Activated CD8-positive, alpha-beta memory T cell treated with anti-CD3 and anti-CD28 coated beads for 48 hours (primary cell): ENCODE data around the gene ARV1.
"Not testable (repeated sequence)": the region's sequence is repeated elsewhere in the genome, so short reads cannot be mapped to it uniquely, and the experiment has no call there.

Experiments
- DNase-seq, 3 experiments: peaks; one replicate each; pipeline ENCODE4 v3.0.0-alpha.2; 2020; ENCODE audit warnings: low read depth in 2 of 3, low spot score in 2 of 3

ARV1 gene

DNA sequence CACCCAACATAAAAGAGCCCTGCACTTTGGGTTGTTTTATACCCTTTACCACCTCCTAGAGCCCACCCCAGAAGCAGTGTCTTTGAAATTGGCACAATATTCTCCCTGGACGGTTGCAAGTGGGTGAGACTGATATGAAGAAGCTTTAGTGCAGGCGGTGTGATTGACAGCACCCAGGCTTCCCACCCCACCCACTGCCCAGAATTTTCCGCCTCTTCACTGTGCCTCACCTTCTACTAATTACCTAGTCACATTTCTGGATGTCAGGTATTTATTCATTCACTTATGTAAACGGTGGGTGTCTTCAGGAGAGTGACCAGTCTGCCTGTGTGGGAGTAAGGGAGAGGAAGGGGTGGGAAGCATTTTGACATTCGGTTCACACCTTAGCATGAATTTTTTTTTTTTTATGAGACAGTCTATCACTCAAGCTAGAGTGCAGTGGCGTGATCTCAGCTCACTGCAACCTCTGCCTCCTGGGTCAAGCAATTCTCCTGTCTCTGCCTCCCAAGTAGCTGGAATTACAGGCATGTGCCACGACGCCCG, 62.9 kb downstream of the ARV1 start:
- DNase-seq, result no peak

DNA sequence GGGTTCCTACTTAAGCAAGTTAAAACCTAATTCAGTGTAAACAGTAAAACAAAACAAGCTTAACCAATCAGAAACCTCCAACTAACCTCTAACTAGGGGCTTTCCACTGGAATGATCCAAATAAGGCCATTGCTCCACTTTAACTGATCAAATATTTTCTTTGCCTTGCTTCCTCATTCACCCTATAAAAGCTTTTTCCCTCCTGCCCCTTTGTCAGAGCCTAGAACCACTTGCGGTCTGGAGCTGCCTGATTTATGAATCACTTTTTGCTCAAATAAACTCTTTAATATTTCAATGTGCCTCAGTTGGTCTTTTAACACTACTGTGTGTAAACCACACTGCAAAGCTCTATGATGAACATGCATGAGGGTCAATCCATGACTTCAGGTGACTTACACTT, 65.7 kb downstream of the ARV1 start:
- no peak for DNase-seq

DNA sequence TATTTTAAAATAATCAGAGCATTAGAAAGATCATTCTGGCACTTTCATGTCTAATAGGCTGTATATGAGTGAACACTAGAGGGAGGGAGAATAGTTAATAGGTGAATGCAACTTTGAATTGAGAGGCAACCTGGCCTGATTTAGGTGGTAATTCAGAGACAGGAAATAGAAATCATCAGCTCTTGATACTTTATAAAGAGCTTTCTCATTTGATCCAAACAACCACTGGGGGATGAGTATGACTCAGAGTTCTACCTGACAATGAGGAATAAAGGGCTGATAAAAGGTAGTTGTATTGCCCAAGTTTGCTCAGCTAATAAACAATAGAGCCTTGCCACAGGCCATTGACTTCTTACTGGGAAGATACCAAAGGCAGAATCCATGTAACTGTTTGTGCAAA, 66.4 kb downstream of the ARV1 start:
- no peak for DNase-seq

DNA sequence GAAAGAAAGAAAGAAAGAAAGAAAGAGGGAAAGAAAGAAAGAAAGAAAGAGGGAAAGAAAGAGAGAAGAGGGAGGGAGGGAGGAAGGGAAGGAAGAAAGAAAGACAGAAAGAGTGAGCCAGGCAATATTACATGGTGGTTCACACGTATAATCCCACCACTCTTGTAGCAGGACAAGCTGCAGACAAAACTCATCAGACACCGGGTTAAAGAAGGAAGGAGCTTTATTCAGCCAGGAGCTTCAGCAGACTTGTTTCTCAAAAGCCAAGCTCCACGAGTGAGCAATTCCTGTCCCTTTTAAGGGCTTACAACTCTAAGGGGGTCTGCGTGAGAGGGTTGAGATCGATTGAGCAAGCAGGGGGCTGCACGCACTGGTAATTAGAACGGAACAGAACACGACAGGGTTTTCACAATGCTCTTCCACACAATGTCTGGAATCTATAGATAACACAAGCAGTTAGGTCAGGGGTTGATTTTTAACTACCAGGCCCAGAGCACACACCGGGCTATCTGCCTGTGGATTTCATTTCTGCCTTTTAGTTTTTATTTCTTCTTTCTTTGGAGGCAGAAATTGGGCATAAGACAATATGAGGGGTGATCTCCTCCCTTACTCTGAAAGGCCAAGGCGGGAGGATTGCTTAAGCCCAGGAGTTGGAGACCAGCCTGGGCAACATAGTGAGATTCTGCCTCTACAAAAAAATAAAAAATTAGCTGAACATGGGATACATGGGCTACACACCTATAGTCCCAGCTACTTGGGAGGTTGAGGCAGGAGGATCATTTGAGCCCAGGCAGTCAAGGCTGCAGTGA, 67.2 kb downstream of the ARV1 start:
- DNase-seq, result not testable (repeated sequence)

DNA sequence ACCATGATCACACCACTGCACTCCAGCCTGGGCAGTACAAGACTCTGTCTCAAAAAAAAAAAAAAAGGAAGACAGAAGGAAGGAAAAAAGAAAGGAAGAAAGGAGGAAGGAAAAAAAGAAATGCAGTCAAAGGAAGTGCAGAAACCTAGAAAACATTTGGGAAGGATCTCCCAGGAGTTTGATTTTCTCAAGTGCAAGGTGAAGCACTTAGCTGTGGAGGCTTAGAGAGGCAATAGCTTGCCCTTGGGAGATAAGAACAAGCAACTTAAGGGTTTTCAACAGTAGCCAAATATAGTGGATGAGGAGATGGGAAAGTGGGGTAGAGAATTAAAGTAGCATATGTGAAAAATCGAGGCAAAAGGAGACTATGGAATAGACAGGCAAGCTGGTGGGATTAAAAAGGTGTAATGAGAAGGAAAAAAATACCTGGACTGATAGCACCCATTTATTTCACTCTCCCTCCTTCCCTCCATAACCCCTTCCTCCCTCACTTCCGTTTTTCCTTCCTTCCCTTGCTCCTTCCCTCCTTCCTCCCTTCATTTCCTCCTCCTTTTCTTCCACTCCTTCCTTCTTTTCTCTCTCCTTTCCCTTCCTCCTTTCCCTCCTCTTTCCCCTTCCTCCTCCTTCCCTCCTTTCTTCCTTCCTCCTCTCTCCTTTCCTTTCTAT, 68.0 kb downstream of the ARV1 start:
- DNase-seq, result no peak

DNA sequence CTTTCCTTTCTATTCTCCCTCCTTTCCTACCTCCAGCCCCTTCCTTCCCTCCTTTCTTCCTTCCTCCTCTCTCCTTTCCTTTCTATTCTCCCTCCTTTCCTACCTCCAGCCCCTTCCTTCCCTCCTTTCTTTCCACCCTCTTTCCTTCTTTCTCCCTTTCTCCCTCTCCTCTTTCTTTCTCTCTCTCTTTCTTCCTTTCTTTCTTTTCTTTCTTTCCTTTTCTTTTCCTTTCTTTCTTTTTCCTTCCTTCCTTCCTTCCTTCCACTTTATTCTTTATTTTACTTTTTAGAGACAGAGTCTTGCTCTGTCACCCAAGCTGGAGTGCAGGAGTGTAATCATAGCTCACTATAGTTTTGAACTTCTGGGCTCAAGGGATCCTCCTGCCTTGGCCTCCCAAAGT, 68.6 kb downstream of the ARV1 start:
- not testable (repeated sequence) for DNase-seq

DNA sequence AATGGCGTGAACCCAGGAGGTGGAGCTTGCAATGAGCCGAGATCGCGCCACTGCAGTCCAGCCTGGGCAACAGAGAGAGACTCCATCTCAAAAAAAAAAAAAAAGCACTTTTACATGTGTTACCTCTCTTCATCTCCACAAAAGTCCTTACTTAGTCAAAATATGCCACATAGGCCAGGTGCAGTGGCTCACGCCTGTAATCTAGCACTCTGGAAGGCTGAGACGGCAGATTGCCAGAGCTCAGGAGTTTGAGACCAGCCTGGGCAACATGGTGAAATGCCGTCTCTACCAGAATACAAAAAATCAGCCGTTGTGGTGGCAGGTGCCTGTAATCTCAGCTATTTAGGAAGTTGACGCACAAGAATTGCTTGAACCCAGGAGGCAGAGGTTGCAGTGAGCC, 69.5 kb downstream of the ARV1 start:
- not testable (repeated sequence) for DNase-seq

DNA sequence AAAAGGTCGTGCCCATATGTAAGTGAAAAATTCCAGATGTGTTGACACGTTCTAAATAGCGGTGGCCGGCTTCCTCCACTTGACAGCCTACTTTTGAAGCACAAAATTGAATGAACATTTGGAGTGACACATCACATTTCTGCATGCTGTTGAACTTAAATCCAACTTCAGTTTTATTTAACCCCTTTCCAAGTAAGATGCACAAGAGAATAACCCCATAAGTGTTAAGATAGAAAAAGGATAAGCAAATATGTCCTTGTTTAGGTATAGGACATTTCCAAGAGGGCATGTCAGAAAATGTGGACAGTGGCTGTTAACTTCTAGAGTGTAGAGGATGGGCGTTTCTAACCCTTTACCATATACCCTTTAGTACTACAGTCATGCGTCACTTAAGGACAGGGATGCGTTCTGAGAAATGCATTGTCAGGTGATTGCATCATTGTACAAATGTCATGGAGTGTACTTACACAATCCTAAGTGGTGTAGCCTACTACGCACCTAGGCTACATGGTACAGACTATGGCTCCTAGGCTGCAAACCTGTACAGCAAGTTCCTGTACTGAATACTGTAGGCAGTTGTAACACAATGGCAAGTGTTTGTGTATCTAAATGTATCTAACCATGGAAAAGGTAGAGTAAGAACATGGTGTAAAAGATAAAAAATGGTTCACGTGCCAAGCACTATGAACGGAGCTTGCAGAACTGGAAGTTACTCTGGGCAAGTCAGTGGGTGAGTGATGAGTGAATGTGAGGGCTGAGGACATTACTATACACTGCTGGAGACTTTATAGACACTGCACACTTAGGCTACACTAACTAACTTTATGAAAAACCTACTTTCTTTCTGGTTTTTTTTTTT, 70.5 kb downstream of the ARV1 start:
- DNase-seq, result no peak
